Kidney tubule cell (primary cell): ENCODE data around the gene ZCCHC2.

Source experiments
- DNase-seq: peaks from one replicate; pipeline ENCODE4 v3.0.0-alpha.2; 2018; ENCODE audit warnings: low spot score

Gene ZCCHC2

GRCh38 chr18:62578980-62579511 lies 56.2 kb downstream of the ZCCHC2 start:
- DNase-seq: peak; percentile 39

GRCh38 chr18:62583376-62583775 lies 60.6 kb downstream of the ZCCHC2 start:
- no peak for DNase-seq

- DNase-seq: peak; percentile 87
These were observed 61.7 kb downstream of the ZCCHC2 start for GRCh38 chr18:62584241-62585120.

GRCh38 chr18:62585274-62586150 lies 62.7 kb downstream of the ZCCHC2 start:
- DNase-seq: no peak

GRCh38 chr18:62586151-62586774 lies 63.4 kb downstream of the ZCCHC2 start:
- DNase-seq: peak; percentile 62

GRCh38 chr18:62586781-62587487 lies 64.1 kb downstream of the ZCCHC2 start:
- no peak for DNase-seq

- DNase-seq: no peak
These were observed 64.9 kb downstream of the ZCCHC2 start for GRCh38 chr18:62587689-62588088.

- no peak for DNase-seq
These were observed 65.4 kb downstream of the ZCCHC2 start for GRCh38 chr18:62588217-62588616.

GRCh38 chr18:62590799-62591590 lies 68.2 kb downstream of the ZCCHC2 start:
- DNase-seq: no peak

- peak; percentile 15 for DNase-seq
These were observed 73.5 kb downstream of the ZCCHC2 start for GRCh38 chr18:62596145-62597005.

- no peak for DNase-seq
These were observed 79.0 kb downstream of the ZCCHC2 start for GRCh38 chr18:62601871-62602270.

- no peak for DNase-seq
These were observed 79.9 kb downstream of the ZCCHC2 start for GRCh38 chr18:62602706-62603105.

- DNase-seq: no peak
These were observed 80.4 kb downstream of the ZCCHC2 start for GRCh38 chr18:62603211-62603610.

GRCh38 chr18:62603979-62604378 lies 81.2 kb downstream of the ZCCHC2 start:
- DNase-seq: no peak

- DNase-seq: no peak
These were observed 82.9 kb downstream of the ZCCHC2 start for GRCh38 chr18:62605685-62606084.

GRCh38 chr18:62606106-62606505 lies 83.3 kb downstream of the ZCCHC2 start:
- no peak for DNase-seq

- no peak for DNase-seq
These were observed 84.5 kb downstream of the ZCCHC2 start for GRCh38 chr18:62607302-62607701.

- DNase-seq: no peak
These were observed 85.0 kb downstream of the ZCCHC2 start for GRCh38 chr18:62607708-62608428.

GRCh38 chr18:62609764-62610163 lies 86.9 kb downstream of the ZCCHC2 start:
- no peak for DNase-seq
